COLO668 (cell line): ENCODE data around the gene NOTUM.
"Not testable (repeated sequence)": the region's sequence is repeated elsewhere in the genome, so short reads cannot be mapped to it uniquely, and the experiment has no call there.

Experiments
- DNase-seq: peaks from one replicate; lab custom pipeline; 2025; ENCODE audit not compliant: unreplicated experiment; lab: John Stamatoyannopoulos, UW

Gene NOTUM

DNA sequence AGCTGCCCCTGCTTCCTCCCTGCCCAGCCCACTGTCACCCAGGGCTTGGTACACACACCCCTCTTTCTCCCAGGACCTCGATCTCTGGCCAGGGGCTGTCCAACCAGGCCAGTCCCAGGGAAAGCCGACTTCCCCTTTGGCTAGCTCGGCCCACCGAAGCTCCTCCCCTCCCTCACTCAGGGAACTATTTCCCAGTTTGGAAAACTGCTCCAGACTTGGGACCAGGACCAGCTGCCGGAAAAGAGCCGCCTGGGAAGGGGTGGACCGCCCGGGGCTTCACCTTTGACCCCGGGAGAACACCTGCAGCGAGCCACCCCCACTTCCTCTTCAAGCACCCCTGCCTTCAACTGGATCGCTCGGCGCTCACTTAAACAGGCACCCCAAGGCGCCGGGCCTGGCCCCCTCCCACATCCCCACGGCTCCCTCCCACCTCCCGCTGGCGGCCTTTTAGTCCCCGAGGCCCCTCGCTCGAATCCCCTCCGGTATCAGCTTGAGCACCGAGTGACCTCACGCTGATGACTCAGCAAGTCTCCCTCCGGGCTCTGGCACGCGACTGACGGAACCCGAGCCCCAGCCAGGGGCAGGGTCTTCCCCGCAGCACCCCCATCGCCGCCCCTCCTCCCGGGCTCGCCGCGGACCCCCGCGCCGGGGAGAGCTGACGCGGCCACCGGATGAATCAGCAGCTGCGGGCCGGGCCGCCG lies 34.4 kb downstream of the NOTUM start:
- DNase-seq, result peak; percentile 82

DNA sequence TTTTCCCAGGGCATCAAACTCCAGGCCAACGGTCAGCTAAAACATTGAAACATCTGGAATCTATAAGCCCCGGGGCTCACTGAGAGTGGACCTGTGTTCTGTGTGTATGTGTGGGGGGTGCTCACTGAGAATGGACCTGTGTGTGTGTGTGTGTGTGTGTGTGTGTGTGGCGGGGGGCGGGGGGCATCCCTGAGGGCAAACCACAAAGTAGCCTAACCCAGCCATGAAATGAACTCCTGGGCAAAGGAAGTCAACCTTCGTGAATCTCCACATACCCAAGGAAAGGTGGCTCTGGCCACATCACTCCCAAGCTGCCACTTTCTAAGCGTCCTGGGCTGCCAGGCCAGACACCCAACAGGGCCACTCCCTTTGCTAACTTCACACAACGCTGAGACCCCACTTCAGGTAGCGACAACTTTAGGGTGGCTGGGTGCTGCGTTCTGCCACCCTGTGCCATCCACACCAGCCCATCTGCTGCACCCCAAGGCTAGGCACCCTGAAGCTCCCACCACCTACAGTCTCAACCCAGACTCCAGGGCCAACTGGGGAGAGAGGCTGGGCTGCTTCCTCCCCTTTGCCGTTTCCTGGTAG lies 35.0 kb downstream of the NOTUM start:
- DNase-seq, result no peak

DNA sequence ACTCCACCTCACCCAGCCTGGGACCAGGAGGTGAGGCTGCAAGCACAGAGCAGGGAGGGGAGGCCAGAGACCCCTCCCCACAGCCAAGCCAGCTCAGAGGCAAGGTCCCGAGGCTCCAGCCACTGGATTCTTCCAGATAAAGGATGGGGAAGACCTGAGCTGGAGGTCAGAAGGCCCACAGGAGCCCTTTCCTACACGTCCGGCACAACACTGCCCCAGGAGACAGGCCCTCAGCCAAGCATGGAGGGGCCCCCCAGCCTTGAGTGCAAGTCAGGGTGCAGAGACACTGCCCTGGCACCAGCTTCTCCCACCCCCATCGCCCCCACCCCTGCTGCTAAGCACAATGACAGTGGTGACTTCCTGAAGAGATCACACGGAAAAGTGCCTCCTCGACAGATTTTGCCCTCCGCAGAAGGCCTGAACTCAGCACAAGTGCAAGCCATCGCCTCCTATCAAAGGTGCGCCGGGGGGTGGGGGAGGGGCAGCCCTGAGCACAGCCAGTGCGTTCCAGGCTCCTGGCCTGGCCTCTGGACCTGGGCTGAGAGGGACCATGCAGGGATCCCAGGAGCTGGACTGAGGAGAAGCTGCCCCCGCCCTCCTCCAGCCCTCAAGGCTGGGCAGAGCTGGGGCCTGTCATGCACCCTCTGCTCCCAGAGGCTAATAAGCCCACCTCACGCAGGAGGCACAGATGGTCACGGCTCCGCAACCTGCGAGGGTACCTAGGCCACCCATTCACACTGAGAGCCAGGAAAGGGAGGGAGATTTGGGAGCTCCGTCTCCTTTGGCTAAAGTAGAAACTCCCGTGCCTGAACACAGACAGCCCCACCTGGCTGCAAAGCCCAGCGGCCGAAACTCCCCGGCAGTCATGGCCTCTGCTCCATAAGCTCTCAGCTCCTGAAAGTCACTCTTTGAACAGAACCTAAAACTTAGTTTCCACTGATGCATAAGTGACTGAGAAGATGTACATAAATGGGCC lies 36.1 kb downstream of the NOTUM start:
- DNase-seq, result peak; percentile 36

DNA sequence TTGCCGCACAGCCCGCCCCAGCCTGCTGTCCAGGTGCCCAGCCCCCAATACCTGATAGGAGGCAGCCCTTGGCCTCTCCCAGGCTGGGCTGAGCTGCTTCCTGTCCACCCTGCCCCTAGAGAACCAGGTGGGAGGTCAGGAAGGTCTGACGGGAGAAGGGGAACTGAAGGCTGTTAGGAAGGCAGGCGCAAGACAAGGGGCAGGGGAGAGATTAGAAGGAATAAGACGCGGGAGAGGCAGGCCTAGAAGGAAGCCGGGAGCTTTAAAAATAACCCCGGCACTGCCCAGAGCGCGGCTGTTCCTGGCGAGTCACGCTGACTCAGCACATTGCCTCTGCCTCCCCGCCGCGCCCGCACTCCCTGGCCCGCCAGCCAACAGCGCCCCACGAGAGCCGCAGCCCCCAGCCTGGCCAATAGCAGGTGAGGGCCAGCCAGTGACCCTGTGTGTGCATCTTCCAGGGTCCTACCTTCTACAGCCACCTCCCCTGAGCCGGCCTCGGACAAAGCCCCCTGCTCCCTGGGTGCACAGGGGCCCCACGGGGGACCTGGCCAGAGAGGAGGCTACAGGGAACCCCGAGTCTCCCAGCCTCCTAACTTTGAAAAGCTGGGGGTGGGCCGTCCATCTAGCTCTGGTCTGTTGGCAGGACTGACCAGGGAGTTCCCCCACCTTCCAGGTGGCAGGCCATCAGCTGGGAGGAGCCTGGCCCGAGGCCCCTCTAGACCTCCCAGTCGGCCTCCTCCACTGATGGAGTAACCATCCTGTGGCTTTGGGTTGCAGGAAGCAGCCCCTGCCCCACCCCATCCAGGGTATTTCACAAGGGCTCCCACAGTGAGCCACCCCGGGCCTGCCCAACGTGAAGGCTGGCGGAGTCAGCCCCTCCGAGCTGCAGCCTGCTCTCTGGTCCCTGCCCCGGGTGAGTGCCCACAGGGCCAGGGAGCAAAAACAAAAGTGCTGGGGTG lies 37.4 kb downstream of the NOTUM start:
- peak; percentile 38 for DNase-seq

DNA sequence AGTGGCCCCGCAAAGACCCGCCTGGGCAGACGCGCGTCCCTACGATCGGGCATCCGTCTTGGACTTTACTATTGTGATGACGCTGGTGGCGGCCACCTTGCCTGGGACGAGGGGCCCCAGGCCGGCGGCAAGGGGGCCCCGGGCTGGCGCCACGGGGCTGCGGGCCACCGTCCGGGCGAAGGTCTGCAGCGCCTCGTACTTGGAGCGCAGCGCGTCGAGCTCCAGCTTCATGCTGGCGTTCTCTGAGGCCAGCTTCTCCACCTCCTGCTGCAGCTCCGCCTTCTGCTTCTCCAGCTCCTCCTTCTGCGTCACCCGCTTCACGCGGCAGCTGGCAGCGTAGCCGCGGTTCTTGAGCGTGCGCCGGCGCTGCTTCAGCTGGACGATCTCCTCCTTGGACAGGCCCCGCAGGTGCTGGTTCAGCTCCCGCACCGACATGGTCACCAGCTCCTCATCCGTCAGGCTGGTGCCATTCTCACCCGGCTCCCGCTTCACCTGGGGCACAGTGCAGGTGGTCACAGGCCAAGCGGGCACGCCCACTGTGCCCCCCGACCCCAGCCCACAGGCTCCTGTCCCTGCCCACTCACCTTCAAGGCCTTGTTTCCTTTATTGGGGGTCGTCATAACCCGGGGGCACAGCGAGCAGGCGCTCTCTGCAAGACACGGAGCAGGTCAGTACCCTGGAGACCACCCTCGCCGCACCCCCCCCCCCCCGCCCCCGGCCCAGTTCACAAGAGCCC lies 38.3 kb downstream of the NOTUM start:
- DNase-seq, result no peak

DNA sequence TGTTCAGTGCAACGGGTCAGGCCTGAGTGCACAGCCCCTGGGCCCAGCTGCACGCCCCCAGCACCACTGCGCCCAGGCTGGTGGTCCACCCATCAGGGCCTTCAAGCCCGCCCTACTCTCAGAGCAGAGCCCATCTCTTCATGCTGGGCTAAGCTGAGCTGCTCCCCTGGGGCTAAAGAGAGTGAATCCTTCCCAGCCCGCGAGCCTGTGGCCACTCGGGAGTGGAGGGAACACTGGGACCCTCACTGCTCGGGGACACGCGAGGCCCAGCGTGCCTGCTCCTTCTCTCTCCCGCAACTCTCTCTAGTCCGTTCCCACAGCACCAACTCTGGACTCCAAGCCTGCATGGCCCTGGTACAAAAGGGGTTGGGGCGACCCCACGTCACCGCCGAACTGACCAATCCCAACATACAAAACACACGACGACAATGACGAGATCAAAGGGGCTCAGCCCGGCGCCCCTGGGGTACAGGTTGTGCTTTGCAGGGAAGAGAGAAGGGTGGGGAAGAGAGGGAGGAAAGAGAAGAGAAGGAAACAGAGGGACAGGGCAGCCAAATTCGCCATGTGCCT lies 38.9 kb downstream of the NOTUM start:
- no peak for DNase-seq

DNA sequence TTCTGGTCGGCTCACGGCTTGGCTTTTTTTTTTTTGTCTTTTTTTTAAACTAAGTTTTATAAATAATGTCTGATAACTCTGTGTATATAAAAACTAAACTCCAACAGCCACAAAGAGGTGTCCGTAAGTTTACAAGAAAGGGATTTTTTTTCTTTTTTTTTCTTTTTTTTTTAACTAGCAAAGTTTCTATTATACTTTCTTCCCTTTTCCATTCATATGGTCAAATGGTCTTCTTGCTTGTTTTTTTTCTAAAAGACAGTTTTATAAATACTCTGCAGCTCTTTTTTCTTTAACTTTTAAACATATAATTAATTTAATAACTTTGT lies 39.5 kb downstream of the NOTUM start:
- no peak for DNase-seq

DNA sequence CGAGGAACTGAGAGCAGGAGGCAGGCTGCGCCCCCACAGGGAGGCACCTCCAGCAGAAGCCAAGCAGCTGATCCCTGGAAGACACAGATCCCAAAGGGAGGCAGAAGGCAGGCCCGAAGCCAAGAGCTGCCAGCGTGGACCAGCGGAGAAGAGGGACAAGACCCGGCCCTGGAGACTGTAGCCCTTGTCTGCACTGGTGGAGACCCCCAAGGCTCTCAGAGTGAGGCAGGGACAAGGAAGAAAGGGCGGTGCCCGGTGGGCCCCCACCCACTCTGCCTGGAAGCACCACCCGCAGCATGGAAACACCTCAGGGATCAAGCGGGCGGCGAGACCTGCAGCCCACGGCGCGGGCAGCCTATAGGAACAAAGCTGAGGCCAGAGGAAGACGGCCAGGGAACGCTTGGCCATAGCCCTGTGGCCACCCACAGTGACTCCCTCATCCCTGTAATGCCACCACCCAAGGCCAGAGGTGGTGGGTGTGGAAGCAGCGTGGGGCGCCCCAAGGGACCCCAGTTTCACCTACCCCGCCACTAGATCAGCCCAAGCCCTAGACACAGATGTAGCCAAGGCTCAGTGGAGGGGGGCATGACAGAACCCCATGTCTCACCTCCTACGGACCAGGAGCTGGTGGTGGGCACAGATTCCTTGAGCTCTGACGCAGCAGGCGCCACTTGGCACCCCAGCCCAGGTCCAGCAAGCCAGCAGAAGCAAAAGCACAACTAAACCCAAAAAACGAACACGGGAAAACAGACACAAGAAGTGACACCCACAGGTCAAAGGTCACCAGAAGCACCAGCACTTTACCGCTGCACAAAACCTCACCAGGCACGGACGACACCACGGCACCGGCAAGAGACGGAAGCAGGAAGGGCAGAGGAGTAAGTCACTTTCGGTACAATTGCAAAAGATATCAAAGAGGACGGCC lies 40.1 kb downstream of the NOTUM start:
- no peak for DNase-seq

DNA sequence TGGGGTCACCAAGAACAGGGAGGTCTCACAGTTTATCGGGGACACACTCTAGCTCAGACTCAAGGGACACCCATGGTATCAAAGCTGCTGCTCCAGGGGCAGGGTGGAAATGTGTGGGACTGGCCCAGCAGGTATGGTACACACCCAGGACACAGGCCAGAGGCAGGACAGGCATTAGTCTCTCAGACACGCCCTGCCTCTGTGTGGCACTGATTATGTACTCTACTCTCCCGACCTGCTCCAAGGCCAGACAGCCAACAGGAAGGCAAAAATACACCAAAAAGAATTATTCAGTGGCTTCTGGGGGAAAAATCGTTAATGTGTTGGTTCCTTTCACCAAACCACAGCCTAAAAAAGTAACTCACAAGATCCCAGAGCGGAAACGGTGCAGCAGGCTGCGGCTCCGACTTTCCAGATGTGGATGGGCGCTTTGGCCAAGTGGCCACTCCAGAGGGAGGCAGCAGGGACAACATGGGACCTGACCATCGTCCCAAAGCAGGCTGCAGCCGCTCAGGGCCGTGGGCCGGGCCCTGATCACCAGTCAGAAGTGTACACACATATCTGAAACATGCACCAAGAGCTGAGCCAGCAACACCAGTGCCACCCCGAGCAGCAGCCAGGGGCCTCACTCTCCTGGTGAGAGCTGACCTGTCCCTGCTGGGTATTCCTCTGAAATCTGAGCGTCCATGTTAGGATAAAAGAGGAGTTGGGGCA lies 42.0 kb downstream of the NOTUM start:
- no peak for DNase-seq

DNA sequence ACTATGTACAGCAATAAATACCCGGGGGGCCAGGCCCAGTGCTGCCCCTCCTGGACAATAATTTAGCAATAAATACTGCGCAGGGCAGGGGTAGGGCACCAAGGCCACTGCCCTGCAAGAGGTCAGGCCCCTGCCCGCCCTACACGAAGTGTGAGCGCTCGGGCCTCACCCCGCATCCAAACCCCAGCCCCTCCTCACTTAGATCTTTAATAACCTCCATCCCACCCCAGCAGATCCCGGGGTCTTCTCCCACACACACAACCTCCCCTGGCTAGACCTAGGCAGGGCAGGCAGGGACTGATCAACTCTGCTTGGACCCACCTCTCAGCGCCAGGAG lies 42.7 kb downstream of the NOTUM start:
- not testable (repeated sequence) for DNase-seq

DNA sequence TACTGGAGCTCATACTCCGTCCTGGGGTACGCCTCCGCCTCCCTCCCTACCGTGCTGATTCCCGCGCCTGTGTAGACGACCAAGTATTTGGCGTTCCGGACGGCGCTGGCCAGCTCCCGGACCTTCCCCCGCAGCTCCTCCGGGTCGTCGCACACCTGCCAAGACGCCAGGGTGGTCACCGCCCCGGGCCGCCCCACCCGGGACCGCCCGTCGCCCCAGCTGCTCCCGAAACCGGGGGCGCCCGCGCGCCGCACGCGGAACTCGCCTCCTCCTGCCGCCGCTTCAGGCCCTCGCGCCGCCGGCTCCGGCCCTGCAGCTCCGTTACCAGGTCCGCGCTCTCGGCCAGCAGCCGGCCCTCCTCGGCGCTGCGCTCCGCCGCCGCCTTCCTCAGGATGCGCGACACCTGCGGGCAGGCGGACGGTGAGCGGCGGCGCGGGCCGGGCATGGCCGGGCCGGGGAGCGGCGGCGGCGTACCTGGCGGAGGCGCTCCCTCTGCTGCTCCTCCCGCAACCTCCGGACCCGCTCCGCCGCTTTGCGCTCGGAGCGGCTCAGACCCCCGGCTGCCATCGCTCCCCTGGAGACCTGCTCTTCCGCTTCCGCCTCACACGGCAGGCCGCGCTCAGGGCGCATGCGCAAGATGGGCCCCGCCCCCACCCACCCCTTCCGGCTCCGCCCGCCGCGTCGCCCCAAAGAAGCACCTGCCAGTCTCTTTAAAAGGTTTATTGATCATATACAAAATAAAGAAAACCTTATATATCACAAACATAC lies 43.2 kb downstream of the NOTUM start, which contains the start of gene SIRT7:
Gene SIRT7, minus strand, starts transcription at position 612 of the 768 bp plus-strand sequence. Its CDS starts 45 bp downstream, at position 567.
- peak; percentile 79 for DNase-seq

DNA sequence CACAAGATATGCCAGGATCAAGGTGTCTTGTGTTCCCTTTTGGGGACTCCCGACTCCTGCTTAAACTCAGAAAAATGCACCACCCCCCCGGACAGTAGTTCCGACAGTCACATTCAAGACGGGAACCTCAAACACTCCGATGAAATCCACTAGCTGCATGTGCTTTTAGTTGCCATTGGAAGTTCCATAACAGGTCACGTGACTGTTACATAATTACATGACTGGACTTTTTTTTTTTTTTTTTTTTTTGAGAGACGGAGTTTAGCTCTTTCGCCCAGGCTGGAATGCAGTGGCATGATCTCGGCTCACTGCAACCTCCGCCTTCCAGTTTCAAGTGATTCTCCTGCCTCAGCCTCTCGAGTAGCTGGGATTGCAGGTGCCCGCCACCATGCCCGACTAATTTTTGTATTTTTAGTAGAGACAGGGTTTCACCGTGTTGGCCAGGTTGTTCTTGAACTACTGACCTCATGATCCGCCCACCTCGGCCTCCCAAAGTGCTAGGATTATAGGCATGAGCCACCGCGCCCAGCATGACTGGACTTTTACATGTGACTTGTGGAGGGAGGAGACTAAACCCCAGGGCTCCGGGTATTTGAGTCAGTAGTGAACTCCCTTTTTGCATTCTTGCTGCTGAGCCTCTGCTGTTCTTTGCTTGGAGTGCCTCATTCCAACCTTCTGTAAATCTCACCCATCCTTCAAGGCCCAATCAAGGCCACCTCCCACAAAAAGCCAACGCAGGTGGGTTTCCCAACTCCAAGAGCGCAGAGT lies 44.6 kb downstream of the NOTUM start:
- DNase-seq, result no peak

DNA sequence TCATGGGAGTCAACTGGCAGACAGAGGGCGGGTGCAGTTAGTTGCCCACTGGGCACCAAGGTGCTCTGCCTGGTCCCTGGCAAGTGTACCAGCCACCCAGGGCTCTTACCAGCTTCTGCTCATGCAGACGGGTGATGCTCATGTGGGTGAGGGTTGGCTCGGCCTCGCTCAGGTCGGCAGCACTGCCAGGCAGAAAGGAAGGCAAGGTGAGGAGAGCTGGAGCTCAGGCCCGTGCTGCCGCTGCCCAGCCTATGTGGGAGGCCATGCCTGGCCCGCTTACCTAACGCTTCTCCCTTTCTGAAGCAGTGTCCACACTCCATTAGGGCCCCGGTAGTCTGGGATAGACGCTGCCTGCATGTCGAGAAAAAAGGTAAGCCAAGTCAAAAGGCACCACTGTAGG lies 45.7 kb downstream of the NOTUM start:
- no peak for DNase-seq

DNA sequence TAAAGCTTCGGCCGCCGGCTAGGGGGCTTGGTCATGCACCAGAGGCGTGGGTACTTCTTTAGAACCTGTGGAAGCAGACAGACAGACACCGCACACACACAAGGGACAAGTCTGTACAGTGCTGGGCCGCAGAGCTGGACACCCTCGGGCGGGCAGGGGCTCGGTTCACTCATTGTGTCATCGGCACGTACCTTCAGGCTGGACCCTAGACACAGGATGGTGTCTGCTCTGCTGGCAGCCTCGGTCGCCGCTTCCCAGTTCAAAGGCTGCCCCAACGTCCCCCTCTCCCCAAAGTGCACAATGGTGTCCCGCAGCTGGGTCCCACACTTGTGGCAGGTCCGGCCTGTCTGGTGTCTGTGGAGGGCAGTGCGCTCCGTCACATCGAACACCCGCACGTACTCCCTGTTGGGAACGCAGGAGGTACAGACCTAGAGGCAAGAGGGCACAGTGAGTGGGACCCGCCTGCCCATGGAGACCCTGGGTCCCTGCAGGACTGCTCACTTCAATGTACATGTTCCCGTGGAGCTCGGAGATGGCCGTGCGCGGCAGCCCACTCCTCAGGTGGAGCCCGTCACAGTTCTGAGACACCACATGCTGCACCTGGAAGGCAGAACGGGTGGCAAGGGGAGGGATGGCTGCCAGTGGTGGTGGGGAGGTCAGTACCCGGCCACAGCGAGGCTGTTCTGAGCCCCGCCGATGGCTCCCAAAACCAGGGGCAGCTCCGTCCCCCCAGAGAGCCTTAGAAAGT lies 46.7 kb downstream of the NOTUM start:
- DNase-seq, result no peak

DNA sequence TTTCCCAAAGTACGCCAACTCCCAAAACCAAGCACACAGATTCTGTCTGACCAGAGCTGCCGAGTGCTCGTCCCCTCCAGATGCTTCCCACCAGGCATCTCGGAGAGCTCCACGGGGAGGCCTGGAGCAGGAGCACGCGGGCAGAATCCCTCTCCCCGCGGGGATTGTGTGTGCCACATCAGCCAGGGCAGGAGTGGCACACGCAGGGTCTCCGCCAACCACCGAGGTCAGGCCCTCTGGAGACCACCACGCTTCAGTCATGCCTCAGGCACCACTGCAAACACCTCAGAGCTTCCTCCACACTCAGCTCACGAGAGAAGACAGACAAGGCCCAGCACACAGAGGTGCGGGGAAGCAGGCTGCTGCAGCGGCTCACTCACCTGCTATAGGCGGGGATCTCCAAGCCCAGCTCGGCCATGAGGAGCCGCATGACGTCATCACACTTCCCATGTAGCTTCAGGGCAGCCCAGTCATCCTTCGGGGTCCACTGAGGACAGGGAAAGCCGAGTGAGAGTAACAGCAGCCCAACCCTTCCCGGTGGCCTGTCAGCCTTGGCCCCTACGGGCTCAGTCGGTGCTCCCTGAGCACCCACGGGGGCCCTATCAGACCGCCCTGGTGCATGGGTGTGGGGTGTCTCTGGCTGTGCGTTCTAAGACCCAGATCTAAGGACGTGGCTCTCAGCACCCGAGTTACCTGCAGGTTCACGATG lies 47.4 kb downstream of the NOTUM start:
- no peak for DNase-seq
